H1 (cell line): ENCODE measurements around the gene WDR76. TPM values are rescaled to one million over a fixed set of nuclear protein-coding genes. Genes with fewer than 3 reads are reported as not detected.
A peak's percentile ranks its signal among the peaks of the same experiment; 100 is the strongest.

Source experiments
- CTCF ChIA-PET: fragments of 300-600 bp; sonication (Branson Sonifier 250); formaldehyde crosslinking; loops from one replicate; lab custom pipeline; 2021; ENCODE audit not compliant: partially characterized antibody; lab: Charles Lee
- POLR2A ChIA-PET: fragments of 300-600 bp; sonication (Branson Sonifier 250); formaldehyde crosslinking; loops from one replicate; lab custom pipeline; 2021; ENCODE audit warnings: inconsistent platforms; ENCODE audit not compliant: partially characterized antibody; lab: Charles Lee
- DNase-seq, 2 experiments: peaks; one replicate each; pipeline versions ENCODE4 v3.0.0 to v3.0.0-alpha.2; 2010 to 2022; ENCODE audit warnings: low spot score in 2 of 2, low read depth in 1 of 2, mixed read lengths in 1 of 2
- FAIRE-seq: peaks from 2 replicates; lab custom pipeline; 2011; peaks lifted over from hg19 to GRCh38; lab: Jason Lieb, UNC
- H2AFZ ChIP-seq: 2 replicates; pipeline ENCODE4 v1.8.1; 2012; ENCODE audit warnings: low read length, inconsistent platforms
- H2AK5ac ChIP-seq: 2 replicates; pipeline ENCODE4 v1.6.1; 2013; ENCODE audit warnings: low read depth, low read length
- H2BK120ac ChIP-seq: replicated peaks from 2 replicates; pipeline ENCODE3; 2013; ENCODE audit warnings: low read depth, low read length, inconsistent platforms
- H2BK12ac ChIP-seq: 2 replicates; pipeline ENCODE4 v1.6.1; 2013; ENCODE audit warnings: low read depth, low read length
- H2BK15ac ChIP-seq: 2 replicates; pipeline ENCODE4 v1.6.1; 2013; ENCODE audit warnings: low read length
- H2BK20ac ChIP-seq: 2 replicates; pipeline ENCODE4 v1.6.1; 2013; ENCODE audit warnings: low read length
- H2BK5ac ChIP-seq: 2 replicates; pipeline ENCODE4 v1.6.1; 2013; ENCODE audit warnings: low read depth, low read length
- H3K14ac ChIP-seq: 2 replicates; pipeline ENCODE4 v1.6.1; 2013; ENCODE audit warnings: inconsistent platforms; ENCODE audit not compliant: insufficient read length
- H3K18ac ChIP-seq: 2 replicates; pipeline ENCODE4 v1.6.1; 2013; ENCODE audit warnings: low read length; ENCODE audit errors: extremely low read depth
- H3K23ac ChIP-seq: 2 replicates; pipeline ENCODE4 v1.6.1; 2013; ENCODE audit warnings: inconsistent platforms; ENCODE audit not compliant: insufficient read length
- H3K23me2 ChIP-seq: 2 replicates; pipeline ENCODE4 v1.6.1; 2013; ENCODE audit warnings: low read depth, low read length
- H3K27ac ChIP-seq: 2 replicates; pipeline ENCODE4 v1.6.1; 2011; ENCODE audit warnings: low read depth, low read length, inconsistent platforms
- H3K27me3 ChIP-seq, 4 experiments: replicated peaks in 1 of 4; 1 replicate in 1 of 4; 2 replicates in 3 of 4; pipeline versions ENCODE4 v1.6.1 to v1.8.1; 2011 to 2013; ENCODE audit warnings: low read length in 3 of 4, mild to moderate bottlenecking in 3 of 4, inconsistent platforms in 2 of 4, mixed read lengths in 2 of 4, moderate library complexity in 1 of 4; ENCODE audit not compliant: control insufficient read depth in 3 of 4, insufficient read depth in 3 of 4; ENCODE audit errors: extremely low read depth in 1 of 4
- H3K36me3 ChIP-seq, 4 experiments: 2 replicates each; pipeline versions ENCODE4 v1.6.1 to v1.8.1; 2011 to 2013; ENCODE audit warnings: mild to moderate bottlenecking in 4 of 4, low read length in 3 of 4, moderate library complexity in 2 of 4, control low read depth in 1 of 4, inconsistent platforms in 1 of 4; ENCODE audit not compliant: insufficient read depth in 4 of 4, control insufficient read depth in 2 of 4
- H3K4ac ChIP-seq: replicated peaks from 2 replicates; pipeline ENCODE3; 2013; ENCODE audit warnings: low read length, low read depth, mixed read lengths, inconsistent platforms; ENCODE audit not compliant: insufficient read length
- H3K4me1 ChIP-seq, 4 experiments: replicated peaks in 1 of 4; 1 replicate in 1 of 4; 2 replicates in 3 of 4; pipeline versions ENCODE4 v1.6.1 to v1.8.1; 2011 to 2013; ENCODE audit warnings: low read length in 3 of 4, inconsistent platforms in 2 of 4, mixed read lengths in 1 of 4; ENCODE audit not compliant: insufficient read depth in 4 of 4, control insufficient read depth in 3 of 4
- H3K4me2 ChIP-seq, 2 experiments: 2 replicates each; pipeline versions ENCODE4 v1.6.1 to v1.8.1; 2011 to 2013; ENCODE audit warnings: low read depth in 2 of 2, low read length in 2 of 2, control low read depth in 1 of 2, inconsistent platforms in 1 of 2, mild to moderate bottlenecking in 1 of 2; ENCODE audit not compliant: insufficient read depth in 1 of 2
- H3K4me3 ChIP-seq, 4 experiments: fragments of 200-600, 300-600 bp in 1 of 4; sonication (generic), shearing (Covaris generic), sonication (Bioruptor Twin) in 1 of 4; 2 replicates each; pipeline versions ENCODE4 v1.5.1 to v1.8.1; 2011 to 2016; ENCODE audit warnings: low read length in 4 of 4, low read depth in 3 of 4, control low read depth in 2 of 4, inconsistent platforms in 2 of 4, mild to moderate bottlenecking in 2 of 4, mixed read lengths in 1 of 4, moderate library complexity in 1 of 4; ENCODE audit not compliant: insufficient read depth in 2 of 4; ENCODE audit errors: extremely low read depth in 1 of 4
- H3K56ac ChIP-seq: replicated peaks from 2 replicates; pipeline ENCODE3; 2013; ENCODE audit warnings: low read depth, mild to moderate bottlenecking, mixed read lengths, low read length, inconsistent platforms; ENCODE audit not compliant: insufficient read length
- H3K79me1 ChIP-seq: 2 replicates; pipeline ENCODE4 v1.6.1; 2013; ENCODE audit warnings: low read depth, low read length, control low read depth
- H3K79me2 ChIP-seq, 2 experiments: 2 replicates each; pipeline versions ENCODE4 v1.6.1 to v1.8.1; 2012 to 2013; ENCODE audit warnings: low read length in 2 of 2, mild to moderate bottlenecking in 2 of 2, inconsistent platforms in 1 of 2; ENCODE audit not compliant: insufficient read depth in 2 of 2, control insufficient read depth in 1 of 2
- H3K9ac ChIP-seq, 4 experiments: replicated peaks in 1 of 4; 1 replicate in 1 of 4; 2 replicates in 3 of 4; pipeline versions ENCODE4 v1.6.1 to v1.8.1; 2011 to 2013; ENCODE audit warnings: low read depth in 3 of 4, low read length in 3 of 4, control low read depth in 2 of 4, mild to moderate bottlenecking in 2 of 4, moderate library complexity in 2 of 4, inconsistent platforms in 1 of 4; ENCODE audit errors: extremely low read depth in 1 of 4
- H3K9me3 ChIP-seq, 2 experiments: 2 replicates each; pipeline versions ENCODE4 v1.6.1 to v1.8.1; 2012 to 2013; ENCODE audit warnings: mild to moderate bottlenecking in 2 of 2, moderate library complexity in 2 of 2, control low read depth in 1 of 2, inconsistent platforms in 1 of 2, low read depth in 1 of 2, low read length in 1 of 2, mixed read lengths in 1 of 2; ENCODE audit not compliant: insufficient read depth in 2 of 2
- H4K20me1 ChIP-seq, 2 experiments: replicated peaks in 1 of 2; 2 replicates each; pipeline versions ENCODE3 to v1.8.1; 2011 to 2013; ENCODE audit warnings: inconsistent platforms in 2 of 2, low read length in 2 of 2, mild to moderate bottlenecking in 1 of 2; ENCODE audit not compliant: insufficient read depth in 2 of 2, control insufficient read depth in 1 of 2
- H4K5ac ChIP-seq: 2 replicates; pipeline ENCODE4 v1.6.1; 2013; ENCODE audit warnings: low read length, low read depth, mixed read lengths, inconsistent platforms; ENCODE audit not compliant: insufficient read length
- H4K8ac ChIP-seq: 2 replicates; pipeline ENCODE4 v1.8.0; 2013; ENCODE audit warnings: mild to moderate bottlenecking, moderate library complexity, low read length, inconsistent platforms; ENCODE audit not compliant: insufficient read depth; ENCODE audit errors: extremely low read depth
- H4K91ac ChIP-seq: replicated peaks from 2 replicates; pipeline ENCODE3; 2013; ENCODE audit warnings: low read length, mixed read lengths, inconsistent platforms; ENCODE audit not compliant: insufficient read length
- BCL11A ChIP-seq, 2 experiments: IDR thresholded peaks; one replicate each; pipeline ENCODE4 v1.6.1; 2011; ENCODE audit warnings: low read depth in 2 of 2, low read length in 2 of 2, mild to moderate bottlenecking in 2 of 2
- CBX5 ChIP-seq: fragments of 300-800, 300-1000 bp; sonication (generic); IDR thresholded peaks from 2 replicates; pipeline ENCODE4 v1.7.1; 2016; ENCODE audit warnings: antibody characterized with exemption, low read length, low read depth
- HDAC2 ChIP-seq, 2 experiments: fragments of 300-600 bp in 1 of 2; sonication (generic) in 1 of 2; IDR thresholded peaks; 2 replicates each; pipeline ENCODE4 v1.6.1; 2011 to 2012; ENCODE audit warnings: low read depth in 2 of 2, low read length in 2 of 2, mild to moderate bottlenecking in 2 of 2, moderate library complexity in 2 of 2, borderline replicate concordance in 1 of 2, inconsistent platforms in 1 of 2
- JUN ChIP-seq: IDR thresholded peaks from 2 replicates; pipeline ENCODE4 v1.6.1; 2011; ENCODE audit warnings: low read depth, mild to moderate bottlenecking, improper control_type of control experiment, low read length
- KDM1A ChIP-seq: fragments of 200-600, 300-600 bp; sonication (generic); IDR thresholded peaks from 2 replicates; pipeline ENCODE4 v1.7.1; 2016; ENCODE audit warnings: mild to moderate bottlenecking, low read length, borderline replicate concordance
- NANOG ChIP-seq: IDR thresholded peaks from 2 replicates; pipeline ENCODE4 v1.6.1; 2011; ENCODE audit warnings: low read length, low read depth, mild to moderate bottlenecking, inconsistent platforms; ENCODE audit not compliant: insufficient read depth, poor library complexity, severe bottlenecking
- RAD21 ChIP-seq, 2 experiments: IDR thresholded peaks in 1 of 2; conservative IDR thresholded peaks in 1 of 2; 2 replicates each; pipeline ENCODE4 v1.6.1; 2011; ENCODE audit warnings: low read depth in 2 of 2, low read length in 2 of 2, improper control_type of control experiment in 1 of 2, inconsistent platforms in 1 of 2, mild to moderate bottlenecking in 1 of 2, moderate library complexity in 1 of 2
- SP2 ChIP-seq: IDR thresholded peaks from 2 replicates; pipeline ENCODE4 v1.6.1; 2012; ENCODE audit warnings: mild to moderate bottlenecking, low read length, inconsistent platforms
- TAF7 ChIP-seq: optimal IDR thresholded peaks from 2 replicates; pipeline ENCODE3; 2011; ENCODE audit warnings: low read depth, mild to moderate bottlenecking, inconsistent platforms, low read length, moderate library complexity, borderline replicate concordance
- TCF12 ChIP-seq: IDR thresholded peaks from 2 replicates; pipeline ENCODE4 v1.6.1; 2011; ENCODE audit warnings: low read depth, mild to moderate bottlenecking, low read length
- WGBS, 2 experiments: shearing (Covaris generic) in 1 of 2; methylation state at CpG; one replicate each; pipeline versions ENCODE4 v1.1.6 to v1.1.7; 2013 to 2015; ENCODE audit warnings: low lambda C conversion rate in 2 of 2, mixed read lengths in 2 of 2, inconsistent platforms in 1 of 2, low coverage in 1 of 2, missing lambda C conversion rate in 1 of 2; ENCODE audit not compliant: insufficient replicate concordance in 2 of 2, insufficient coverage in 1 of 2, insufficient read length in 1 of 2; ENCODE audit errors: extremely low coverage in 1 of 2, missing lambda C conversion rate in 1 of 2; 5-methylcytosine and 5-hydroxymethylcytosine counted together
- polyA plus RNA-seq, 7 experiments: library from polyadenylated mRNA; depleted of rRNA in 3 of 7; stranded (reverse) in 5 of 7; unstranded in 2 of 7; fragments of >200 nt in 5 of 7; fragments of 200-250 nt in 2 of 7; gene quantifications; 1 replicate in 5 of 7; 2 replicates in 1 of 7; 4 replicates in 1 of 7; pipeline versions ENCODE4 v1.2.1 to v1.2.3, GENCODE V29; 2011 to 2013; ENCODE audit warnings: missing spikeins in 2 of 7, mixed read lengths in 2 of 7
- total RNA-seq: library from RNA; stranded (reverse); fragmentation: NEBNext Ultra II Directional; extraction: Animal tissue kit (Norgen Biotek cat#: 25700); gene quantifications from 2 replicates; pipeline ENCODE4 v1.2.1, GENCODE V29; 2021

The WDR76 gene
- total and polyA plus RNA-seq, 2 of the 8 experiments (the other 6 are each of a cell fraction or from before 2014, with no cell fraction given): 4.1 to 18.9 TPM

GRCh38 chr15:43881245-43881644, 54.4 kb downstream of the WDR76 start:
- no peak overlapping the region for H3K56ac ChIP-seq
- no peaks in the 10 kb centered on the region for H3K9me3 ChIP-seq
- H4K91ac ChIP-seq: no peak overlapping the region
- peaks cover 0 to 3% (median 0%) of the 10 kb centered on the region in 4 experiments; a peak in 3 of 8 replicates for H3K36me3 ChIP-seq
- no peaks in the 10 kb centered on the region for H4K20me1 ChIP-seq
- no peak overlapping the region for H3K14ac ChIP-seq
- ChIA-PET CTCF (interaction anchor here (0.7 to 5.4 kb wide), 29 partner anchors 9 to 526 kb away, joined by 3 to 54 read pairs (median 4); no protein-coding TSS in a partner anchor), POLR2A (interaction anchor here (1.3 kb wide), 1 partner anchor 105 kb away, joined by 3 read pairs; the partner anchor contains the start of gene ELL3)
- no peaks in the 10 kb centered on the region for H3K79me2 ChIP-seq
- no peak overlapping the region for H3K4me3 ChIP-seq
- H4K8ac ChIP-seq: no peak overlapping the region
- H3K27me3 ChIP-seq: no peaks in the 10 kb centered on the region
- no peak overlapping the region for H2BK12ac ChIP-seq
- no peak overlapping the region for H3K18ac ChIP-seq
- no peak overlapping the region for H2AK5ac ChIP-seq
- peaks cover 0 to 13% (median 5%) of the 10 kb centered on the region in 4 experiments; a peak in 3 of 7 replicates for H3K4me1 ChIP-seq
- no peak overlapping the region for H3K9ac ChIP-seq
- H2BK5ac ChIP-seq: no peak overlapping the region
- no peak overlapping the region for H3K4ac ChIP-seq
- H2BK20ac ChIP-seq: no peak overlapping the region
- no peak overlapping the region for H4K5ac ChIP-seq
- no peak overlapping the region for H2BK120ac ChIP-seq
- H2BK15ac ChIP-seq: no peak overlapping the region
- H3K27ac ChIP-seq: 0 out of 2 replicates have a peak overlapping the region, but pooled peaks have one; percentile 5
- no peak overlapping the region for H2AFZ ChIP-seq
- DNase-seq (no peak), FAIRE-seq (no peak)
- no peaks in the 10 kb centered on the region for H3K23me2 ChIP-seq
- H3K4me2 ChIP-seq: no peak overlapping the region
- WGBS, 2 experiments: 93% methylated on average over 4 of the region's 4 CpGs; no CpG with 5 or more reads in 1 of the 2 experiments
- TF ChIP-seq KDM1A: no peak
- TF ChIP-seq JUN: no peak
- no peak for TF ChIP-seq SP2
- no peak for TF ChIP-seq CBX5
- TF ChIP-seq RAD21 (IDR thresholded peaks at IDR 0.05 in 1 of 2, conservative IDR thresholded peaks at IDR 0.05 in 1 of 2; ENCODE audit: low read depth in 2 of 2, low read length in 2 of 2): no peak
- TF ChIP-seq TCF12: no peak
- no peak for TF ChIP-seq HDAC2 (IDR thresholded peaks at IDR 0.05; ENCODE audit: borderline replicate concordance in 1 of 2, low read depth in 2 of 2, low read length in 2 of 2)
- no peak for TF ChIP-seq TAF7
- no peak for TF ChIP-seq NANOG
- no peak for TF ChIP-seq BCL11A (IDR thresholded peaks at IDR 0.05; ENCODE audit: low read depth in 2 of 2, low read length in 2 of 2)
- no peak overlapping the region for H3K23ac ChIP-seq
- H3K79me1 ChIP-seq: no peaks in the 10 kb centered on the region
